MV-4-11 (cell line): Measurements from ENCODE around the gene SRC.

Source experiments
- DNase-seq: peaks from one replicate; lab custom pipeline; 2025; lab: John Stamatoyannopoulos, UW

The SRC gene

GRCh38 chr20:37453288-37453687 lies 107.3 kb downstream of the SRC start:
- no peak for DNase-seq

GRCh38 chr20:37453836-37454235 lies 107.9 kb downstream of the SRC start:
- DNase-seq, result no peak

- DNase-seq, result no peak
Observed at GRCh38 chr20:37454636-37455385, 108.9 kb downstream of the SRC start.
